Panc1 (cell line): Measurements from ENCODE around the gene TFE3. TPM values are rescaled to one million over a fixed set of nuclear protein-coding genes. Genes with fewer than 3 reads are reported as not detected.

Experiments used
- ATAC-seq: fragments of 200-7000 bp; cut with Tn5 transposase; 2 replicates; pipeline ENCODE4 v1.9.1; 2020; ENCODE audit warnings: mild to moderate bottlenecking, moderate library complexity
- BruUV-seq: library from RNA; stranded (reverse); fragments of 400-500 nt; replicated peaks from 2 replicates; lab custom pipeline; 2021; lab: Mats Ljungman, UMichigan
- CTCF ChIA-PET: fragments of 300-600 bp; sonication (Branson Sonifier 250); formaldehyde crosslinking; loops from one replicate; lab custom pipeline; 2022; ENCODE audit warnings: antibody characterized with exemption; lab: Charles Lee
- POLR2A ChIA-PET: fragments of 300-600 bp; sonication (Branson Sonifier 250); formaldehyde crosslinking; loops from one replicate; lab custom pipeline; 2022; ENCODE audit warnings: antibody characterized with exemption; lab: Charles Lee
- DNase-seq: peaks from one replicate; pipeline ENCODE4 v3.0.0-alpha.2; 2010; ENCODE audit warnings: low read depth, low spot score
- H3K27ac ChIP-seq: 2 replicates; pipeline ENCODE4 v1.5.1; 2011; ENCODE audit warnings: mild to moderate bottlenecking, low read length, inconsistent platforms
- H3K27me3 ChIP-seq: fragments of 200-500 bp; sonication (Bioruptor generic); 2 replicates; pipeline ENCODE4 v1.6.0; 2014; ENCODE audit warnings: low read length, inconsistent platforms; ENCODE audit not compliant: control insufficient read depth, insufficient read depth
- H3K36me3 ChIP-seq: fragments of 200-500 bp; sonication (Bioruptor generic); 2 replicates; pipeline ENCODE4 v1.5.1; 2014; ENCODE audit warnings: inconsistent platforms, mild to moderate bottlenecking, low read length, moderate library complexity; ENCODE audit not compliant: control insufficient read depth, insufficient read depth
- H3K4me1 ChIP-seq: 2 replicates; pipeline ENCODE4 v1.5.1; 2011; ENCODE audit warnings: inconsistent platforms, mild to moderate bottlenecking, low read length, moderate library complexity; ENCODE audit not compliant: control insufficient read depth, insufficient read depth
- H3K4me3 ChIP-seq, 2 experiments: 2 replicates each; pipeline ENCODE4 v1.5.1; 2011 to 2012; ENCODE audit warnings: low read depth in 2 of 2, low read length in 2 of 2, mild to moderate bottlenecking in 2 of 2, inconsistent platforms in 1 of 2, moderate library complexity in 1 of 2
- H3K9me3 ChIP-seq: fragments of 200-500 bp; sonication (Bioruptor generic); 2 replicates; pipeline ENCODE4 v1.5.1; 2014; ENCODE audit warnings: low read depth, mild to moderate bottlenecking, inconsistent platforms, low read length, moderate library complexity; ENCODE audit not compliant: control insufficient read depth, insufficient read depth
- CTCF ChIP-seq: fragments of 450-650 bp; IDR thresholded peaks from 2 replicates; pipeline ENCODE4 v1.5.1; 2017; ENCODE audit warnings: mild to moderate bottlenecking
- POLR2AphosphoS5 ChIP-seq: IDR thresholded peaks from 2 replicates; pipeline ENCODE4 v1.6.1; 2012; ENCODE audit warnings: mild to moderate bottlenecking, low read depth, low read length, moderate library complexity
- SIN3A ChIP-seq: IDR thresholded peaks from 2 replicates; pipeline ENCODE4 v1.6.1; 2012; ENCODE audit warnings: low read depth, mild to moderate bottlenecking, low read length, moderate library complexity, borderline replicate concordance; ENCODE audit not compliant: insufficient read depth
- TCF7L2 ChIP-seq: IDR thresholded peaks from 2 replicates; pipeline ENCODE4 v1.6.1; 2011; ENCODE audit warnings: mild to moderate bottlenecking, low read depth, low read length, inconsistent platforms
- in situ Hi-C: cut with HindIII; loops from 2 replicates; pipeline ENCODE4 v1.10.0; 2016; ENCODE audit warnings: low sequenced_read_pairs, low pct_unique_long_range_greater_than_20kb
- intact Hi-C: fragments of 100-400 bp; cut with micrococcal nuclease; formaldehyde crosslinking; loops from one replicate; pipeline ENCODE4 v1.10.0; 2022; ENCODE audit not compliant: unreplicated experiment
- total RNA-seq: library from RNA; stranded (reverse); gene quantifications from one replicate; pipeline ENCODE4 v1.2.1, GENCODE V29; 2021; ENCODE audit not compliant: unreplicated experiment
- TF ChIP-seq, protein P1 (sequence below), 2 experiments: IDR thresholded peaks; 2 replicates each; pipeline ENCODE4 v1.6.1; 2011 to 2012; ENCODE audit warnings: low read depth in 2 of 2, control low read depth in 1 of 2, low read length in 1 of 2, mild to moderate bottlenecking in 1 of 2, moderate library complexity in 1 of 2; ENCODE audit not compliant: insufficient read depth in 1 of 2

The TFE3 gene
- total RNA-seq, 1 experiment from 2014 or later: 45.9 TPM

GRCh38 chrX:49030283-49030682 is 12.9 kb downstream of the TFE3 start:
- no peaks in the 10 kb centered on the region for H3K9me3 ChIP-seq
- TF ChIP-seq TCF7L2 (no peak), CTCF (no peak), POLR2AphosphoS5 (no peak), SIN3A (no peak)
- TF ChIP-seq, protein P1, sequence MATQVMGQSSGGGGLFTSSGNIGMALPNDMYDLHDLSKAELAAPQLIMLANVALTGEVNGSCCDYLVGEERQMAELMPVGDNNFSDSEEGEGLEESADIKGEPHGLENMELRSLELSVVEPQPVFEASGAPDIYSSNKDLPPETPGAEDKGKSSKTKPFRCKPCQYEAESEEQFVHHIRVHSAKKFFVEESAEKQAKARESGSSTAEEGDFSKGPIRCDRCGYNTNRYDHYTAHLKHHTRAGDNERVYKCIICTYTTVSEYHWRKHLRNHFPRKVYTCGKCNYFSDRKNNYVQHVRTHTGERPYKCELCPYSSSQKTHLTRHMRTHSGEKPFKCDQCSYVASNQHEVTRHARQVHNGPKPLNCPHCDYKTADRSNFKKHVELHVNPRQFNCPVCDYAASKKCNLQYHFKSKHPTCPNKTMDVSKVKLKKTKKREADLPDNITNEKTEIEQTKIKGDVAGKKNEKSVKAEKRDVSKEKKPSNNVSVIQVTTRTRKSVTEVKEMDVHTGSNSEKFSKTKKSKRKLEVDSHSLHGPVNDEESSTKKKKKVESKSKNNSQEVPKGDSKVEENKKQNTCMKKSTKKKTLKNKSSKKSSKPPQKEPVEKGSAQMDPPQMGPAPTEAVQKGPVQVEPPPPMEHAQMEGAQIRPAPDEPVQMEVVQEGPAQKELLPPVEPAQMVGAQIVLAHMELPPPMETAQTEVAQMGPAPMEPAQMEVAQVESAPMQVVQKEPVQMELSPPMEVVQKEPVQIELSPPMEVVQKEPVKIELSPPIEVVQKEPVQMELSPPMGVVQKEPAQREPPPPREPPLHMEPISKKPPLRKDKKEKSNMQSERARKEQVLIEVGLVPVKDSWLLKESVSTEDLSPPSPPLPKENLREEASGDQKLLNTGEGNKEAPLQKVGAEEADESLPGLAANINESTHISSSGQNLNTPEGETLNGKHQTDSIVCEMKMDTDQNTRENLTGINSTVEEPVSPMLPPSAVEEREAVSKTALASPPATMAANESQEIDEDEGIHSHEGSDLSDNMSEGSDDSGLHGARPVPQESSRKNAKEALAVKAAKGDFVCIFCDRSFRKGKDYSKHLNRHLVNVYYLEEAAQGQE (IDR thresholded peaks at IDR 0.05; ENCODE audit: insufficient read depth in 1 of 2, low read depth in 2 of 2, low read length in 1 of 2): no peak
- H3K27ac ChIP-seq: no peak overlapping the region
- H3K4me1 ChIP-seq: no peaks in the 10 kb centered on the region
- in situ Hi-C loops: no loop called here
- DNase-seq (no peak), ATAC-seq (no peak)
- H3K36me3 ChIP-seq: no peaks in the 10 kb centered on the region
- H3K27me3 ChIP-seq: no peaks in the 10 kb centered on the region
- no TSS peak for BruUV-seq
- ChIA-PET POLR2A (interaction anchor here (0.5 kb wide), 1 partner anchor 72 kb away, joined by 18 read pairs; no protein-coding TSS in a partner anchor), CTCF (no interaction called here)
- no peak overlapping the region for H3K4me3 ChIP-seq
- intact Hi-C loops: no loop called here

DNA sequence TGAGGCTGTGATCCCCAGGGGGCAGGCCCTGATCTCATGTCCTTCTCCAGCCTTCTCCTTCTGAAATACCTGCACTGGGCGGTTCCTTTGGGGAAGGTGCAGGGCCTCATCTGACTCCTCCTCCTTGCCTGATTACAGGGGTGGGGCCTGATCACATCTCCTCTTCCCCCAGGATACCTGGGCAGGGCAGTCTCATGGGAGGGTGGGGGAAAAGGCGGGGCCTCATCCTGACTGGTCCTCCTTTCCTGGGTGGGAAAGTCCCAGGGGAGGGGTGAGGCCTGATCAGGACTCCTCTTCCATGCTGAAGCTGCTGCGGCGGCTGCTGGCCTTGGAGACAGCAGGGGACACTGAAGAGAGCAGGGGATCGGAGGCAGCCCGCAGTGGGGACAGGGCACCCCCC is 13.3 kb downstream of the TFE3 start:
- POLR2A ChIA-PET: no interaction called here
- no TSS peak for BruUV-seq

More for the DNA sequence above, 13.3 kb downstream of the TFE3 start:
- H3K9me3 ChIP-seq: no peaks in the 10 kb centered on the region
- no peak overlapping the region for H3K27ac ChIP-seq
- intact Hi-C loops: no loop called here
- ATAC-seq: peak; percentile 54
- CTCF ChIA-PET: no interaction called here
- no peaks in the 10 kb centered on the region for H3K27me3 ChIP-seq
- in situ Hi-C loops: no loop called here
- no peak overlapping the region for H3K4me3 ChIP-seq
- DNase-seq: no peak
- no peaks in the 10 kb centered on the region for H3K4me1 ChIP-seq
- no peaks in the 10 kb centered on the region for H3K36me3 ChIP-seq
- no peak for TF ChIP-seq POLR2AphosphoS5
- no peak for TF ChIP-seq TCF7L2
- TF ChIP-seq SIN3A: no peak
- TF ChIP-seq CTCF: no peak
- TF ChIP-seq, protein P1 (IDR thresholded peaks at IDR 0.05; ENCODE audit: insufficient read depth in 1 of 2, low read depth in 2 of 2, low read length in 1 of 2): no peak
